Measurements from ENCODE around the gene TERT. TPM values are rescaled to one million over a fixed set of nuclear protein-coding genes. Genes with fewer than 3 reads are reported as not detected.

Gene TERT
- total and polyA plus RNA-seq, 2 of the 4 experiments (the other 2 are of a cell fraction): not detected

DNA sequence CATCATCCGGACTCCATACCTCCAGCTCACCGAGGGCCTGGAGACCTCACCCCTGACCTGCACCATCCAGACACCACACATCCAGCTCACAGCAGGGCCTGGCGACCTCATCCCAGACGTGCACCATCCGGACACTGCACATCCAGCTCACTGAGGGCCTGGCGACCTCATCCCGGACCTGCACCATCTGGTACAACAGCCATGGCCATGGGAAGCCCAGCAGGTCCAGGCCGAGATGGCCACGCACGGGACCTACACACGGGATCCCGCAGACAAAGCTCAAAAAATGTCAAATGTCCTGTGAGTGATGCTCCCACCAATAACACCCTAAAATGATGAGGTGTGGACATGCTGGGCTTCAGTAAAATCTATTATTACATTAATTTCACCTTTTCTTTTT lies 9.7 kb downstream of the TERT start:
- no peaks in the 10 kb centered on the region for H3K27me3 ChIP-seq (ENCODE audit: control insufficient read depth, insufficient read depth, low read length)
- H3K4ac ChIP-seq (ENCODE audit: low read depth, low read length): no peak overlapping the region
- no CpG with 5 or more reads among the region's 12 CpGs for WGBS, 2 experiments (ENCODE audit: extremely low coverage in 2 of 2, insufficient read length in 1 of 2)
- no peak overlapping the region for H3K9ac ChIP-seq (ENCODE audit: low read depth, low read length)
- no peak overlapping the region for H2AK5ac ChIP-seq (ENCODE audit: low read depth, low read length)
- H3K36me3 ChIP-seq (ENCODE audit: control insufficient read depth, insufficient read depth, low read length): no peaks in the 10 kb centered on the region
- no peaks in the 10 kb centered on the region for H3K4me1 ChIP-seq (ENCODE audit: control insufficient read depth, insufficient read depth, low read length)
- H2BK120ac ChIP-seq (ENCODE audit: low read depth, low read length): no peak overlapping the region
- H3K56ac ChIP-seq (ENCODE audit: extremely low read depth, insufficient read depth, low read length): no peak overlapping the region
- H4K20me1 ChIP-seq (ENCODE audit: insufficient read depth, low read length): no peaks in the 10 kb centered on the region
- no peak overlapping the region for H3K27ac ChIP-seq (ENCODE audit: insufficient read depth, low read length)
- H2AFZ ChIP-seq (replicated peaks; ENCODE audit: low read length, poor library complexity): no peak overlapping the region
- no TSS peak for BruUV-seq (replicated peaks)
- no peak overlapping the region for H4K8ac ChIP-seq (ENCODE audit: low read depth in 2 of 2, low read length in 2 of 2)
- no peak overlapping the region for H3K4me2 ChIP-seq (ENCODE audit: low read depth, low read length)
- H3K23ac ChIP-seq (ENCODE audit: low read depth, low read length): no peak overlapping the region
- no peak overlapping the region for H3K18ac ChIP-seq (ENCODE audit: low read depth, low read length)
- H3K9me1 ChIP-seq (ENCODE audit: insufficient read depth, low read length): no peaks in the 10 kb centered on the region
- no peaks in the 10 kb centered on the region for H3K79me1 ChIP-seq (ENCODE audit: low read depth in 1 of 2, low read length in 2 of 2)
- TF ChIP-seq BHLHE40 (IDR thresholded peaks at IDR 0.05; ENCODE audit: low read depth, low read length) (no peak), MAFK (IDR thresholded peaks at IDR 0.05; ENCODE audit: low read depth, low read length) (no peak), RAD21 (IDR thresholded peaks at IDR 0.05; ENCODE audit: low read length) (no peak), NFE2L2 (IDR thresholded peaks at IDR 0.05; ENCODE audit: low read depth, low read length) (no peak), CHD1 (IDR thresholded peaks at IDR 0.05; ENCODE audit: low read depth, low read length) (no peak), MXI1 (IDR thresholded peaks at IDR 0.05; ENCODE audit: borderline replicate concordance, low read depth, low read length) (no peak), POLR2A (IDR thresholded peaks at IDR 0.05; ENCODE audit: low read depth, low read length) (no peak), CEBPB (IDR thresholded peaks at IDR 0.05; ENCODE audit: low read depth, low read length) (no peak), SMC3 (IDR thresholded peaks at IDR 0.05; ENCODE audit: low read depth, low read length) (no peak), RFX5 (IDR thresholded peaks at IDR 0.05; ENCODE audit: low read depth, low read length) (no peak)
- TF ChIP-seq, protein P1, sequence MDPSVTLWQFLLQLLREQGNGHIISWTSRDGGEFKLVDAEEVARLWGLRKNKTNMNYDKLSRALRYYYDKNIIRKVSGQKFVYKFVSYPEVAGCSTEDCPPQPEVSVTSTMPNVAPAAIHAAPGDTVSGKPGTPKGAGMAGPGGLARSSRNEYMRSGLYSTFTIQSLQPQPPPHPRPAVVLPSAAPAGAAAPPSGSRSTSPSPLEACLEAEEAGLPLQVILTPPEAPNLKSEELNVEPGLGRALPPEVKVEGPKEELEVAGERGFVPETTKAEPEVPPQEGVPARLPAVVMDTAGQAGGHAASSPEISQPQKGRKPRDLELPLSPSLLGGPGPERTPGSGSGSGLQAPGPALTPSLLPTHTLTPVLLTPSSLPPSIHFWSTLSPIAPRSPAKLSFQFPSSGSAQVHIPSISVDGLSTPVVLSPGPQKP (IDR thresholded peaks at IDR 0.05; ENCODE audit: borderline replicate concordance, low read depth, low read length): no peak
- TF ChIP-seq, protein P2, sequence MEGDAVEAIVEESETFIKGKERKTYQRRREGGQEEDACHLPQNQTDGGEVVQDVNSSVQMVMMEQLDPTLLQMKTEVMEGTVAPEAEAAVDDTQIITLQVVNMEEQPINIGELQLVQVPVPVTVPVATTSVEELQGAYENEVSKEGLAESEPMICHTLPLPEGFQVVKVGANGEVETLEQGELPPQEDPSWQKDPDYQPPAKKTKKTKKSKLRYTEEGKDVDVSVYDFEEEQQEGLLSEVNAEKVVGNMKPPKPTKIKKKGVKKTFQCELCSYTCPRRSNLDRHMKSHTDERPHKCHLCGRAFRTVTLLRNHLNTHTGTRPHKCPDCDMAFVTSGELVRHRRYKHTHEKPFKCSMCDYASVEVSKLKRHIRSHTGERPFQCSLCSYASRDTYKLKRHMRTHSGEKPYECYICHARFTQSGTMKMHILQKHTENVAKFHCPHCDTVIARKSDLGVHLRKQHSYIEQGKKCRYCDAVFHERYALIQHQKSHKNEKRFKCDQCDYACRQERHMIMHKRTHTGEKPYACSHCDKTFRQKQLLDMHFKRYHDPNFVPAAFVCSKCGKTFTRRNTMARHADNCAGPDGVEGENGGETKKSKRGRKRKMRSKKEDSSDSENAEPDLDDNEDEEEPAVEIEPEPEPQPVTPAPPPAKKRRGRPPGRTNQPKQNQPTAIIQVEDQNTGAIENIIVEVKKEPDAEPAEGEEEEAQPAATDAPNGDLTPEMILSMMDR (conservative IDR thresholded peaks at IDR 0.05; ENCODE audit: low read depth, low read length): no peak
- TF ChIP-seq, protein P3, sequence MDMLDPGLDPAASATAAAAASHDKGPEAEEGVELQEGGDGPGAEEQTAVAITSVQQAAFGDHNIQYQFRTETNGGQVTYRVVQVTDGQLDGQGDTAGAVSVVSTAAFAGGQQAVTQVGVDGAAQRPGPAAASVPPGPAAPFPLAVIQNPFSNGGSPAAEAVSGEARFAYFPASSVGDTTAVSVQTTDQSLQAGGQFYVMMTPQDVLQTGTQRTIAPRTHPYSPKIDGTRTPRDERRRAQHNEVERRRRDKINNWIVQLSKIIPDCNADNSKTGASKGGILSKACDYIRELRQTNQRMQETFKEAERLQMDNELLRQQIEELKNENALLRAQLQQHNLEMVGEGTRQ (IDR thresholded peaks at IDR 0.05; ENCODE audit: low read depth, low read length): no peak
- peaks cover 4% of the 10 kb centered on the region; the same call in 1 of the 2 replicates for H3K9me3 ChIP-seq (ENCODE audit: control insufficient read depth, insufficient read depth, low read length)
- no peak overlapping the region for H2AK9ac ChIP-seq (replicated peaks; ENCODE audit: low read depth, low read length, poor library complexity)
- no peak overlapping the region for H2BK20ac ChIP-seq (ENCODE audit: low read depth, low read length)
- intact Hi-C loops (cut with micrococcal nuclease) (no loop called here), in situ Hi-C loops (cut with MboI; ENCODE audit: low sequenced_read_pairs) (no loop called here), dilution Hi-C loops (cut with HindIII; ENCODE audit: low sequenced_read_pairs, unreplicated experiment) (no loop called here)
- no peak overlapping the region for H4K91ac ChIP-seq (ENCODE audit: insufficient read depth, low read depth, low read length)
- CTCF ChIA-PET: no interaction called here
- H4K5ac ChIP-seq (ENCODE audit: low read depth, low read length): no peak overlapping the region
- DNase-seq: no peak
- H2BK5ac ChIP-seq (ENCODE audit: low read depth, low read length, poor library complexity, severe bottlenecking): no peak overlapping the region
- POLR2A ChIA-PET (ENCODE audit: unreplicated experiment): interaction anchor here (0.7 kb wide), 1 partner anchor 38 kb away, joined by 17 read pairs; no protein-coding TSS in a partner anchor
- ATAC-seq (ENCODE audit: low read depth): no peak
- H3K4me3 ChIP-seq (ENCODE audit: insufficient read depth, low read depth, low read length): no peak overlapping the region
- no peak overlapping the region for H2BK15ac ChIP-seq (ENCODE audit: low read depth, low read length)
- no peak overlapping the region for H3K14ac ChIP-seq (replicated peaks; ENCODE audit: low read depth, low read length)
